HG02938 (cell line): Measurements from ENCODE around the gene NME3.

Experiments
- ATAC-seq: cut with Tn5 transposase; IDR thresholded peaks from one replicate; pipeline ENCODE4 v1.9.1; 2021; ENCODE audit warnings: mild to moderate bottlenecking, moderate library complexity; ENCODE audit not compliant: unreplicated experiment

NME3 gene

GRCh38 chr16:1729445-1729844 is 41.9 kb downstream of the NME3 start:
- ATAC-seq = no peak

GRCh38 chr16:1729026-1729425 is 42.3 kb downstream of the NME3 start:
- ATAC-seq = no peak

GRCh38 chr16:1727651-1728624 is 43.4 kb downstream of the NME3 start:
- ATAC-seq = no peak

GRCh38 chr16:1726661-1727502 is 44.5 kb downstream of the NME3 start:
- ATAC-seq = no peak

- ATAC-seq = no peak
Measured at GRCh38 chr16:1724491-1724890, 46.9 kb downstream of the NME3 start.

- ATAC-seq = no peak
Measured at GRCh38 chr16:1723450-1724147, 47.7 kb downstream of the NME3 start.

- ATAC-seq = no peak
Measured at GRCh38 chr16:1721372-1721771, 50.0 kb downstream of the NME3 start.
